PC-9 (cell line): ENCODE measurements around the gene FAM117A.

Experiments used
- CTCF ChIP-seq: fragments of 200-600 bp; sonication (generic); conservative IDR thresholded peaks from 2 replicates; pipeline ENCODE4 v1.6.1; 2017; ENCODE audit warnings: mixed run types, antibody characterized with exemption, mild to moderate bottlenecking, moderate library complexity
- EZH2 ChIP-seq: fragments of 200-600 bp; sonication (generic); IDR thresholded peaks from 2 replicates; pipeline ENCODE4 v1.8.0; 2017; ENCODE audit warnings: antibody characterized with exemption, low read depth

- TF ChIP-seq CTCF, result no peak
- TF ChIP-seq EZH2, result no peak
Observed at GRCh38 chr17:49784636-49785035, 20.7 kb upstream of the FAM117A start.
